Suprapubic skin (tissue), 3 donors: Measurements from ENCODE around the gene CRYL1.

Experiments used
- CTCF ChIP-seq, 2 donors: fragments of 200-600 bp in 1 of 2; fragments of 450-650 bp in 1 of 2; sonication (generic) in 1 of 2; IDR thresholded peaks; one replicate each; pipeline ENCODE4 v1.5.1; 2016 to 2019; ENCODE audit warnings: antibody characterized with exemption in 2 of 2, mild to moderate bottlenecking in 1 of 2, moderate library complexity in 1 of 2
- POLR2AphosphoS5 ChIP-seq, 3 donors: sonication (generic); formaldehyde crosslinking; IDR thresholded peaks; one replicate each; pipeline ENCODE4 v1.6.1; 2017; ENCODE audit warnings: antibody characterized with exemption in 3 of 3

GRCh38 chr13:20407759-20408158, 117.9 kb downstream of the CRYL1 start:
- TF ChIP-seq CTCF (IDR thresholded peaks at IDR 0.05) (no peak), POLR2AphosphoS5 (IDR thresholded peaks at IDR 0.05) (no peak)
